ENCODE data around the gene AGBL1. TPM values are rescaled to one million over a fixed set of nuclear protein-coding genes. Genes with fewer than 3 reads are reported as not detected.
A peak's percentile ranks its signal among the peaks of the same experiment; 100 is the strongest.

Gene AGBL1
- total RNA-seq, 1 donor from 2014 or later: 5.5 TPM

- Mint-ChIP-seq H3K27ac (no peak overlapping the region), H3K9me3 (no peaks in the 10 kb centered on the region), H3K36me3 (no peaks in the 10 kb centered on the region), H3K4me3 (no peak overlapping the region), H3K27me3 (ENCODE audit: insufficient read depth, low read depth) (peaks cover 2% of the 10 kb centered on the region), H3K4me1 (no peaks in the 10 kb centered on the region)
- Histone ChIP-seq H3K27ac (no peak overlapping the region), H3K4me1 (peaks cover 22% of the 10 kb centered on the region), H3K9me3 (ENCODE audit: low read depth) (no peaks in the 10 kb centered on the region), H3K36me3 (no peaks in the 10 kb centered on the region), H3K27me3 (no peaks in the 10 kb centered on the region), H2AFZ (replicated peaks) (no peak overlapping the region), H4K20me1 (ENCODE audit: low read depth) (no peaks in the 10 kb centered on the region), H3K9ac (no peak overlapping the region), H3F3A (ENCODE audit: low read depth) (no peaks in the 10 kb centered on the region), H3K79me2 (ENCODE audit: low read depth) (no peaks in the 10 kb centered on the region), H3K4me2 (no peak overlapping the region), H3K4me3 (no peak overlapping the region)
- DNase-seq (ENCODE audit: low spot score): no peak
- TF ChIP-seq EZH2 (IDR thresholded peaks at IDR 0.05) (no peak), EZH2phosphoT487 (IDR thresholded peaks at IDR 0.05) (no peak), CTCF (IDR thresholded peaks at IDR 0.05) (no peak)
Measured at GRCh38 chr15:86300390-86301125, 220.9 kb downstream of the AGBL1 start.

- TF ChIP-seq EZH2 (IDR thresholded peaks at IDR 0.05): no peak
- TF ChIP-seq CTCF (IDR thresholded peaks at IDR 0.05): no peak
- TF ChIP-seq EZH2phosphoT487 (IDR thresholded peaks at IDR 0.05): no peak
- Histone ChIP-seq H3K27me3 (no peaks in the 10 kb centered on the region), H3K79me2 (ENCODE audit: low read depth) (no peaks in the 10 kb centered on the region), H3K9me3 (ENCODE audit: low read depth) (no peaks in the 10 kb centered on the region), H3F3A (ENCODE audit: low read depth) (no peaks in the 10 kb centered on the region), H3K4me2 (no peak overlapping the region), H3K9ac (no peak overlapping the region), H3K4me3 (no peak overlapping the region), H3K27ac (no peak overlapping the region), H3K36me3 (no peaks in the 10 kb centered on the region), H2AFZ (replicated peaks) (no peak overlapping the region), H3K4me1 (peaks cover 28% of the 10 kb centered on the region), H4K20me1 (ENCODE audit: low read depth) (no peaks in the 10 kb centered on the region)
- DNase-seq (ENCODE audit: low spot score): no peak
- no peak overlapping the region for H3K4me3 Mint-ChIP-seq
- H3K4me1 Mint-ChIP-seq: peaks cover 12% of the 10 kb centered on the region
- H3K27ac Mint-ChIP-seq: no peak overlapping the region
- no peaks in the 10 kb centered on the region for H3K27me3 Mint-ChIP-seq (ENCODE audit: insufficient read depth, low read depth)
- no peaks in the 10 kb centered on the region for H3K9me3 Mint-ChIP-seq
- H3K36me3 Mint-ChIP-seq: no peaks in the 10 kb centered on the region
Measured at GRCh38 chr15:86311568-86312280, 232.1 kb downstream of the AGBL1 start.

GRCh38 chr15:86312486-86312885, 232.8 kb downstream of the AGBL1 start:
- no peak overlapping the region for H3K4me2 ChIP-seq
- TF ChIP-seq EZH2phosphoT487 (IDR thresholded peaks at IDR 0.05): no peak
- no peak for TF ChIP-seq EZH2 (IDR thresholded peaks at IDR 0.05)
- no peak for TF ChIP-seq CTCF (IDR thresholded peaks at IDR 0.05)

More at GRCh38 chr15:86312486-86312885, 232.8 kb downstream of the AGBL1 start:
- peak; percentile 16 for DNase-seq (ENCODE audit: low spot score)
- Histone ChIP-seq H4K20me1 (ENCODE audit: low read depth) (no peaks in the 10 kb centered on the region), H3K27ac (no peak overlapping the region), H3K79me2 (ENCODE audit: low read depth) (no peaks in the 10 kb centered on the region), H3K4me3 (no peak overlapping the region), H3F3A (ENCODE audit: low read depth) (no peaks in the 10 kb centered on the region), H3K36me3 (no peaks in the 10 kb centered on the region), H3K27me3 (no peaks in the 10 kb centered on the region), H3K9ac (no peak overlapping the region), H3K9me3 (ENCODE audit: low read depth) (no peaks in the 10 kb centered on the region), H3K4me1 (peaks cover 28% of the 10 kb centered on the region), H2AFZ (replicated peaks) (no peak overlapping the region)
- H3K27ac Mint-ChIP-seq: no peak overlapping the region
- no peaks in the 10 kb centered on the region for H3K36me3 Mint-ChIP-seq
- no peaks in the 10 kb centered on the region for H3K9me3 Mint-ChIP-seq
- H3K27me3 Mint-ChIP-seq (ENCODE audit: insufficient read depth, low read depth): no peaks in the 10 kb centered on the region
- H3K4me3 Mint-ChIP-seq: no peak overlapping the region
- H3K4me1 Mint-ChIP-seq: peaks cover 19% of the 10 kb centered on the region

Measured in neural progenitor cell (in vitro differentiated cells).